Osteoblast (primary cell): ENCODE measurements around the gene CD84. TPM values are rescaled to one million over a fixed set of nuclear protein-coding genes. Genes with fewer than 3 reads are reported as not detected.

Source experiments
- DNase-seq: peaks from one replicate; pipeline ENCODE4 v3.0.0; 2011; ENCODE audit warnings: low spot score, mixed read lengths; ENCODE audit not compliant: insufficient read length; ENCODE audit errors: missing footprints
- H2AFZ ChIP-seq: 2 replicates; pipeline ENCODE4 v1.6.0; 2011; ENCODE audit warnings: mild to moderate bottlenecking, low read length
- H3K27ac ChIP-seq: 2 replicates; pipeline ENCODE4 v1.5.1; 2011; ENCODE audit warnings: mild to moderate bottlenecking, low read depth, low read length, moderate library complexity
- H3K27me3 ChIP-seq: 2 replicates; pipeline ENCODE4 v1.6.0; 2012; ENCODE audit warnings: mild to moderate bottlenecking, control low read depth, inconsistent platforms, low read length, moderate library complexity; ENCODE audit not compliant: insufficient read depth
- H3K36me3 ChIP-seq: 2 replicates; pipeline ENCODE4 v1.5.1; 2011; ENCODE audit warnings: mild to moderate bottlenecking, low read length, control low read depth, moderate library complexity; ENCODE audit not compliant: insufficient read depth
- H3K4me1 ChIP-seq: 2 replicates; pipeline ENCODE4 v1.5.1; 2011; ENCODE audit warnings: mild to moderate bottlenecking, low read length, control low read depth, moderate library complexity; ENCODE audit not compliant: insufficient read depth
- H3K4me2 ChIP-seq: 2 replicates; pipeline ENCODE4 v1.6.0; 2011; ENCODE audit warnings: mild to moderate bottlenecking, low read length; ENCODE audit not compliant: insufficient read depth
- H3K4me3 ChIP-seq: fragments of 200-600 bp; sonication (generic); 3 replicates; pipeline ENCODE4 v1.5.1; 2012; ENCODE audit warnings: mild to moderate bottlenecking, low read length, inconsistent platforms; ENCODE audit not compliant: insufficient read depth
- H3K79me2 ChIP-seq: 2 replicates; pipeline ENCODE4 v1.6.0; 2012; ENCODE audit warnings: mild to moderate bottlenecking, low read length, control low read depth, inconsistent platforms; ENCODE audit not compliant: insufficient read depth
- H3K9me3 ChIP-seq: 2 replicates; pipeline ENCODE4 v1.5.1; 2011; ENCODE audit warnings: low read depth, low read length, control low read depth
- H4K20me1 ChIP-seq: 2 replicates; pipeline ENCODE4 v1.6.0; 2012; ENCODE audit warnings: mild to moderate bottlenecking, low read length, control low read depth; ENCODE audit not compliant: insufficient read depth
- CTCF ChIP-seq: IDR thresholded peaks from 2 replicates; pipeline ENCODE4 v1.5.1; 2011; ENCODE audit warnings: mild to moderate bottlenecking, low read depth, low read length, moderate library complexity; ENCODE audit errors: extremely low read depth
- total RNA-seq: library from RNA; depleted of rRNA; stranded (reverse); fragments of >200 nt; gene quantifications from 2 replicates; pipeline ENCODE4 v1.2.3, GENCODE V29; 2012

The CD84 gene
- total RNA-seq, 1 donor: 0.36 TPM

GRCh38 chr1:160606611-160607010 lies 27.3 kb upstream of the CD84 start:
- Histone ChIP-seq H3K9me3 (no peaks in the 10 kb centered on the region), H3K27me3 (peaks cover 3% of the 10 kb centered on the region), H3K4me2 (no peak overlapping the region), H3K4me1 (no peaks in the 10 kb centered on the region), H3K36me3 (no peaks in the 10 kb centered on the region), H2AFZ (no peak overlapping the region), H3K4me3 (no peak overlapping the region), H3K27ac (no peak overlapping the region), H4K20me1 (no peaks in the 10 kb centered on the region), H3K79me2 (no peaks in the 10 kb centered on the region)
- no peak for TF ChIP-seq CTCF
- DNase-seq: no peak

GRCh38 chr1:160605792-160606479 lies 26.6 kb upstream of the CD84 start:
- no peaks in the 10 kb centered on the region for H4K20me1 ChIP-seq
- no peaks in the 10 kb centered on the region for H3K79me2 ChIP-seq
- no peak overlapping the region for H2AFZ ChIP-seq
- H3K27me3 ChIP-seq: peaks cover 3% of the 10 kb centered on the region
- H3K27ac ChIP-seq: no peak overlapping the region
- H3K9me3 ChIP-seq: no peaks in the 10 kb centered on the region
- no peak overlapping the region for H3K4me2 ChIP-seq
- no peak for TF ChIP-seq CTCF
- H3K4me3 ChIP-seq: no peak overlapping the region
- no peaks in the 10 kb centered on the region for H3K36me3 ChIP-seq
- no peaks in the 10 kb centered on the region for H3K4me1 ChIP-seq
- no peak for DNase-seq

GRCh38 chr1:160605205-160605604 lies 25.9 kb upstream of the CD84 start:
- Histone ChIP-seq H3K36me3 (no peaks in the 10 kb centered on the region), H4K20me1 (no peaks in the 10 kb centered on the region), H2AFZ (no peak overlapping the region), H3K27me3 (peaks cover 3% of the 10 kb centered on the region), H3K4me3 (no peak overlapping the region), H3K4me2 (no peak overlapping the region), H3K4me1 (no peaks in the 10 kb centered on the region), H3K27ac (no peak overlapping the region), H3K79me2 (no peaks in the 10 kb centered on the region), H3K9me3 (no peaks in the 10 kb centered on the region)
- DNase-seq: no peak
- no peak for TF ChIP-seq CTCF

- H3K9me3 ChIP-seq: no peaks in the 10 kb centered on the region
- no peaks in the 10 kb centered on the region for H3K36me3 ChIP-seq
- H3K79me2 ChIP-seq: no peaks in the 10 kb centered on the region
- no peak overlapping the region for H2AFZ ChIP-seq
- TF ChIP-seq CTCF: no peak
- no peaks in the 10 kb centered on the region for H3K4me1 ChIP-seq
- H3K27ac ChIP-seq: no peak overlapping the region
- H3K4me2 ChIP-seq: no peak overlapping the region
- no peaks in the 10 kb centered on the region for H4K20me1 ChIP-seq
- H3K4me3 ChIP-seq: no peak overlapping the region
- H3K27me3 ChIP-seq: no peaks in the 10 kb centered on the region
- DNase-seq: no peak
These were observed 18.4 kb upstream of the CD84 start for GRCh38 chr1:160597705-160598104.
